SK-N-SH (cell line): ENCODE data around the gene BCL6B. TPM values are rescaled to one million over a fixed set of nuclear protein-coding genes. Genes with fewer than 3 reads are reported as not detected.

Experiments
- CTCF ChIA-PET: fragments of 300-600, 350-600 bp; formaldehyde crosslinking; extraction: SDS; loops from one replicate; lab custom pipeline; 2021; lab: Yijun Ruan, JAX
- POLR2A ChIA-PET: fragments of 350-600 bp; sonication (Branson Sonifier 250); formaldehyde crosslinking; extraction: SDS; loops from one replicate; lab custom pipeline; 2020; ENCODE audit warnings: antibody characterized with exemption, inconsistent platforms; lab: Yijun Ruan, JAX
- DNase-seq: peaks from one replicate; pipeline ENCODE4 v3.0.0; 2012
- H2AFZ ChIP-seq: fragments of 200-600 bp; sonication (generic); 2 replicates; pipeline ENCODE4 v1.8.1; 2016; ENCODE audit warnings: antibody characterized with exemption, mild to moderate bottlenecking, low read depth
- H3F3A ChIP-seq: fragments of 200-600 bp; sonication (generic); replicated peaks from 2 replicates; pipeline ENCODE3; 2016; ENCODE audit warnings: antibody characterized with exemption, mild to moderate bottlenecking; ENCODE audit not compliant: insufficient read depth
- H3K27ac ChIP-seq, 2 experiments: fragments of 200-500 bp in 1 of 2; fragments of 200-600 bp in 1 of 2; sonication (Bioruptor generic) in 1 of 2; sonication (generic), shearing (Covaris generic) in 1 of 2; 2 replicates each; pipeline versions ENCODE4 v1.5.1 to v1.6.1; 2014 to 2016; ENCODE audit warnings: low read depth in 2 of 2, inconsistent platforms in 1 of 2, low read length in 1 of 2, mild to moderate bottlenecking in 1 of 2, mixed read lengths in 1 of 2
- H3K27me3 ChIP-seq: fragments of 200-600 bp; sonication (generic), shearing (Covaris generic); 2 replicates; pipeline ENCODE4 v1.6.1; 2016; ENCODE audit warnings: mixed run types; ENCODE audit not compliant: insufficient read depth
- H3K36me3 ChIP-seq, 2 experiments: fragments of 200-500 bp in 1 of 2; fragments of 200-600 bp in 1 of 2; sonication (Bioruptor generic) in 1 of 2; sonication (generic) in 1 of 2; replicated peaks in 1 of 2; 2 replicates each; pipeline versions ENCODE3 to v1.5.1; 2014 to 2016; ENCODE audit warnings: low read length in 1 of 2, mild to moderate bottlenecking in 1 of 2; ENCODE audit not compliant: insufficient read depth in 2 of 2, control insufficient read depth in 1 of 2
- H3K4me1 ChIP-seq, 2 experiments: fragments of 200-500 bp in 1 of 2; fragments of 200-600 bp in 1 of 2; sonication (Bioruptor generic) in 1 of 2; sonication (generic), shearing (Covaris generic) in 1 of 2; 2 replicates each; pipeline versions ENCODE4 v1.5.1 to v1.6.1; 2014 to 2016; ENCODE audit warnings: low read depth in 1 of 2, low read length in 1 of 2, mixed run types in 1 of 2; ENCODE audit not compliant: insufficient read depth in 2 of 2, control insufficient read depth in 1 of 2
- H3K4me2 ChIP-seq: fragments of 200-600 bp; sonication (generic), shearing (Covaris generic); 2 replicates; pipeline ENCODE4 v1.6.1; 2017; ENCODE audit warnings: mixed run types
- H3K4me3 ChIP-seq, 2 experiments: fragments of 200-500 bp in 1 of 2; fragments of 200-600 bp in 1 of 2; sonication (Bioruptor generic) in 1 of 2; sonication (generic), shearing (Covaris generic) in 1 of 2; 2 replicates each; pipeline versions ENCODE4 v1.5.1 to v1.8.1; 2014 to 2016; ENCODE audit warnings: low read depth in 2 of 2, inconsistent platforms in 1 of 2, low read length in 1 of 2, mild to moderate bottlenecking in 1 of 2, mixed read lengths in 1 of 2, moderate library complexity in 1 of 2
- H3K79me2 ChIP-seq: fragments of 200-600 bp; sonication (generic); 2 replicates; pipeline ENCODE4 v1.8.1; 2017; ENCODE audit warnings: mild to moderate bottlenecking; ENCODE audit not compliant: insufficient read depth
- H3K9ac ChIP-seq: fragments of 200-600 bp; sonication (generic); 2 replicates; pipeline ENCODE4 v1.6.1; 2017; ENCODE audit warnings: mixed run types
- H3K9me2 ChIP-seq: fragments of 200-600 bp; sonication (generic); 2 replicates; pipeline ENCODE4 v1.6.1; 2017; ENCODE audit warnings: mixed run types
- H3K9me3 ChIP-seq: fragments of 200-600 bp; sonication (generic); 2 replicates; pipeline ENCODE4 v1.6.1; 2017; ENCODE audit warnings: mixed run types, mild to moderate bottlenecking, moderate library complexity
- H4K20me1 ChIP-seq: fragments of 200-600 bp; sonication (generic); 2 replicates; pipeline ENCODE4 v1.6.1; 2017; ENCODE audit warnings: mild to moderate bottlenecking, mixed run types; ENCODE audit not compliant: insufficient read depth
- CHD2 ChIP-seq: fragments of 150-350 bp; IDR thresholded peaks from 2 replicates; pipeline ENCODE4 v1.6.1; 2018; ENCODE audit warnings: low read length; ENCODE audit not compliant: partially characterized antibody
- EZH2phosphoT487 ChIP-seq: fragments of 200-600 bp; sonication (generic); IDR thresholded peaks from 2 replicates; pipeline ENCODE4 v1.6.1; 2017; ENCODE audit warnings: low read depth, mixed run types, mild to moderate bottlenecking, antibody characterized with exemption, moderate library complexity, borderline replicate concordance
- FOSL2 ChIP-seq: IDR thresholded peaks from 2 replicates; pipeline ENCODE4 v1.4.0; 2012; ENCODE audit warnings: low read depth, mild to moderate bottlenecking, moderate library complexity, borderline replicate concordance
- FOXJ3 ChIP-seq: sonication (generic); formaldehyde crosslinking; IDR thresholded peaks from 2 replicates; pipeline ENCODE4 v1.5.1; 2020; ENCODE audit warnings: mild to moderate bottlenecking, missing genetic modification reagents
- FOXM1 ChIP-seq: IDR thresholded peaks from 2 replicates; pipeline ENCODE4 v1.4.0; 2012; ENCODE audit warnings: low read depth, mild to moderate bottlenecking
- GABPA ChIP-seq: IDR thresholded peaks from 2 replicates; pipeline ENCODE4 v1.4.0; 2012; ENCODE audit warnings: low read depth, mild to moderate bottlenecking
- NFIC ChIP-seq: IDR thresholded peaks from 2 replicates; pipeline ENCODE4 v1.4.0; 2012; ENCODE audit warnings: borderline replicate concordance
- POLR2AphosphoS5 ChIP-seq: IDR thresholded peaks from 2 replicates; pipeline ENCODE4 v1.6.1; 2012; ENCODE audit warnings: low read depth, low read length
- RAD21 ChIP-seq: IDR thresholded peaks from 2 replicates; pipeline ENCODE4 v1.6.1; 2012; ENCODE audit warnings: mild to moderate bottlenecking, low read length
- RFX5 ChIP-seq: IDR thresholded peaks from 2 replicates; pipeline ENCODE4 v1.6.1; 2012; ENCODE audit warnings: mild to moderate bottlenecking, improper control_type of control experiment, low read length
- RXRA ChIP-seq: IDR thresholded peaks from 2 replicates; pipeline ENCODE4 v1.4.0; 2012; ENCODE audit warnings: low read depth, mild to moderate bottlenecking, borderline replicate concordance
- SIN3A ChIP-seq: IDR thresholded peaks from 2 replicates; pipeline ENCODE4 v1.6.1; 2012; ENCODE audit warnings: low read depth, mild to moderate bottlenecking, low read length, moderate library complexity, borderline replicate concordance
- TAF1 ChIP-seq: IDR thresholded peaks from 2 replicates; pipeline ENCODE4 v1.6.1; 2012; ENCODE audit warnings: low read depth, mild to moderate bottlenecking, low read length, moderate library complexity, borderline replicate concordance
- TEAD4 ChIP-seq: IDR thresholded peaks from 2 replicates; pipeline ENCODE4 v1.4.0; 2012; ENCODE audit warnings: mild to moderate bottlenecking, borderline replicate concordance; ENCODE audit not compliant: insufficient read depth
- YY1 ChIP-seq: IDR thresholded peaks from 2 replicates; pipeline ENCODE4 v1.4.0; 2012; ENCODE audit warnings: low read depth, mild to moderate bottlenecking
- WGBS: methylation state at CpG from one replicate; pipeline ENCODE4 v1.1.6; 2017; ENCODE audit warnings: low lambda C conversion rate; 5-methylcytosine and 5-hydroxymethylcytosine counted together
- polyA plus RNA-seq, 3 experiments: library from polyadenylated mRNA; depleted of rRNA; stranded (reverse); fragments of >200 nt; gene quantifications; 2 replicates each; pipeline ENCODE4 v1.2.3, GENCODE V29; 2012
- TF ChIP-seq, protein P1 (sequence below): fragments of 150-350 bp; IDR thresholded peaks from 2 replicates; pipeline ENCODE4 v1.6.1; 2017; ENCODE audit warnings: antibody characterized with exemption, low read length, low read depth, borderline replicate concordance
- TF ChIP-seq, protein P2 (sequence below): IDR thresholded peaks from 2 replicates; pipeline ENCODE4; 2012
- TF ChIP-seq, protein P3 (sequence below): fragments of 150-350 bp; IDR thresholded peaks from 2 replicates; pipeline ENCODE4 v1.6.1; 2016; ENCODE audit warnings: mild to moderate bottlenecking, low read depth, low read length
- TF ChIP-seq, protein P4 (sequence below): IDR thresholded peaks from 2 replicates; pipeline ENCODE4 v1.4.0; 2012; ENCODE audit warnings: low read depth

The BCL6B gene
- polyA plus RNA-seq, 1 of the 3 experiments (the other 2 are of a cell fraction): 0.02 TPM

DNA sequence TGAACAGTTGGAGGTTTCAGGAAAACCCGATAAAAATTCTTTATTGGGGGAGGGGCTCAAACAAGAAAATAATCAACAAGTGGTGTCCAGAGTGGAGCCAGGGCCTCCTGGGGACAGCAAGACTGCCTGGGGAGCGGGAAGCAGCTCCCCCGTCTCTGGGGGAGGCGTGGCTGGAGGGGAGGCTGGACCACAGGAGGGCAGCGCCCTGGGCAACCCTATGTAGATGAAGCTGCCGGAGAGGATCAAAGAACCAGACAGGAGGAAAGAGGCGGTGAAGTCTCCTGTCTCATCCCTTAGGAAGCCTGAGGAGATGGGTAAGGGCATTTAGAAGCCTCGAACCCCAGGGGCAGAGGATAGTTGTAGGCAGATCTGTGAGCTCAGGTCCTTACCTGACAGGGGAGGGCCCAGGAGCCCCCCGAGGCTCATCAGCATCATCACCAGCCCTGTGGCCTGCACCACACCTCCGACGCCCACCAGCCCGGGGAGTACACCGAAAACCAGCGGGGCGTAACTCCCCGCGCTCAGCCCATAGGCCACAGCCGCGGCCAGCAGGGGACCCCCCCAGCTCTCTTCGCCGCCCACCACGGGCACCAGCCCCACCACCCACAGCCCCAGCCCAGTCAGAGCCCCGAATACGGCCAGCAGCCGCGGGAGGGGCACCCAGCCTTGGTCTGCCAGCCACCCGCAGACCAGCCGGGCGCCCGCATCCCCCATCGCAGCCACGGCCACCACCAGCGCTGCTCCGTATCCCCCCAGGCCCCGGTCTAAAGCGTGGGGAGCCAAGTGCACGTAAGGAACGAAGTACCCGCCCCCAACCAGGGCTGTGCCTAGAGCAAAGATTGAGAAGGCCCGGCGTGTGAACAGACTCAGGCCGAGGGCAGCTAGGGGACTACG, 19.0 kb downstream of the BCL6B start:
- peaks cover 6% of the 10 kb centered on the region for H3F3A ChIP-seq
- no peaks in the 10 kb centered on the region for H3K9me2 ChIP-seq
- H3K4me2 ChIP-seq: no peak overlapping the region
- POLR2A ChIA-PET: interaction anchor here (0.5 kb wide), 1 partner anchor 146 kb away, joined by 3 read pairs; no protein-coding TSS in a partner anchor
- no peaks in the 10 kb centered on the region for H3K36me3 ChIP-seq
- H4K20me1 ChIP-seq: no peaks in the 10 kb centered on the region
- H3K4me1 ChIP-seq: peaks cover 0 to 22% of the 10 kb centered on the region in 2 experiments; a peak in 1 of 4 replicates
- TF ChIP-seq GABPA (no peak), RFX5 (no peak), FOXM1 (no peak), TEAD4 (no peak), POLR2AphosphoS5 (no peak), FOXJ3 (CRISPR knock-in tag) (no peak), RAD21 (no peak), RXRA (no peak), NFIC (no peak), CHD2 (no peak), YY1 (no peak), TAF1 (no peak), EZH2phosphoT487 (no peak), FOSL2 (no peak), SIN3A (no peak)
- TF ChIP-seq, protein P1, sequence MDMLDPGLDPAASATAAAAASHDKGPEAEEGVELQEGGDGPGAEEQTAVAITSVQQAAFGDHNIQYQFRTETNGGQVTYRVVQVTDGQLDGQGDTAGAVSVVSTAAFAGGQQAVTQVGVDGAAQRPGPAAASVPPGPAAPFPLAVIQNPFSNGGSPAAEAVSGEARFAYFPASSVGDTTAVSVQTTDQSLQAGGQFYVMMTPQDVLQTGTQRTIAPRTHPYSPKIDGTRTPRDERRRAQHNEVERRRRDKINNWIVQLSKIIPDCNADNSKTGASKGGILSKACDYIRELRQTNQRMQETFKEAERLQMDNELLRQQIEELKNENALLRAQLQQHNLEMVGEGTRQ: no peak
- TF ChIP-seq, protein P2, sequence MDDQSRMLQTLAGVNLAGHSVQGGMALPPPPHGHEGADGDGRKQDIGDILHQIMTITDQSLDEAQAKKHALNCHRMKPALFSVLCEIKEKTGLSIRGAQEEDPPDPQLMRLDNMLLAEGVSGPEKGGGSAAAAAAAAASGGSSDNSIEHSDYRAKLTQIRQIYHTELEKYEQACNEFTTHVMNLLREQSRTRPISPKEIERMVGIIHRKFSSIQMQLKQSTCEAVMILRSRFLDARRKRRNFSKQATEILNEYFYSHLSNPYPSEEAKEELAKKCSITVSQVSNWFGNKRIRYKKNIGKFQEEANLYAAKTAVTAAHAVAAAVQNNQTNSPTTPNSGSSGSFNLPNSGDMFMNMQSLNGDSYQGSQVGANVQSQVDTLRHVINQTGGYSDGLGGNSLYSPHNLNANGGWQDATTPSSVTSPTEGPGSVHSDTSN: no peak
- TF ChIP-seq, protein P3, sequence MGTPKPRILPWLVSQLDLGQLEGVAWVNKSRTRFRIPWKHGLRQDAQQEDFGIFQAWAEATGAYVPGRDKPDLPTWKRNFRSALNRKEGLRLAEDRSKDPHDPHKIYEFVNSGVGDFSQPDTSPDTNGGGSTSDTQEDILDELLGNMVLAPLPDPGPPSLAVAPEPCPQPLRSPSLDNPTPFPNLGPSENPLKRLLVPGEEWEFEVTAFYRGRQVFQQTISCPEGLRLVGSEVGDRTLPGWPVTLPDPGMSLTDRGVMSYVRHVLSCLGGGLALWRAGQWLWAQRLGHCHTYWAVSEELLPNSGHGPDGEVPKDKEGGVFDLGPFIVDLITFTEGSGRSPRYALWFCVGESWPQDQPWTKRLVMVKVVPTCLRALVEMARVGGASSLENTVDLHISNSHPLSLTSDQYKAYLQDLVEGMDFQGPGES: no peak
- TF ChIP-seq, protein P4, sequence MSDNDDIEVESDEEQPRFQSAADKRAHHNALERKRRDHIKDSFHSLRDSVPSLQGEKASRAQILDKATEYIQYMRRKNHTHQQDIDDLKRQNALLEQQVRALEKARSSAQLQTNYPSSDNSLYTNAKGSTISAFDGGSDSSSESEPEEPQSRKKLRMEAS: no peak
- no peak overlapping the region for H3K9ac ChIP-seq
- no peak overlapping the region for H3K27ac ChIP-seq
- no peaks in the 10 kb centered on the region for H3K9me3 ChIP-seq
- no peaks in the 10 kb centered on the region for H3K79me2 ChIP-seq
- CTCF ChIA-PET: interaction anchor here (1.6 to 20.1 kb wide), 5 partner anchors 10 to 254 kb away, joined by 4 to 502 read pairs (median 7); partner anchors contain the start of gene ASGR1
- DNase-seq: peak; percentile 69
- 58% methylated on average over 39 of the region's 43 CpGs for WGBS
- no peak overlapping the region for H3K4me3 ChIP-seq
- H2AFZ ChIP-seq: no peak overlapping the region
- peaks cover 20% of the 10 kb centered on the region; the same call in 1 of the 2 replicates for H3K27me3 ChIP-seq
